ENCODE results near the gene ATP23. TPM values are rescaled to one million over a fixed set of nuclear protein-coding genes. Genes with fewer than 3 reads are reported as not detected.

ATP23 gene
- total RNA-seq = 10 to 100 TPM; 15.3 to 15.5 TPM

GRCh38 chr12:57941165-57941894 is at the start of gene ATP23:
Gene ATP23, plus strand, starts transcription at chr12:57941567. Its CDS starts 135 bp downstream, at chr12:57941702.
- Mint-ChIP-seq H3K9me3 (no peaks in the 10 kb centered on the region), H3K27ac (peak within 1 kb of the TSS; percentile 94 to 98), H3K36me3 (peaks cover 0 to 7% of the 10 kb centered on the region in 2 donors)
- peak; percentile 84 to 91 for ATAC-seq
- peak; percentile 80 to 93 for DNase-seq (ENCODE audit: low spot score in 2 of 2)

- Mint-ChIP-seq H3K36me3 (no peaks in the 10 kb centered on the region), H3K27ac (no peak overlapping the region), H3K9me3 (no peaks in the 10 kb centered on the region)
- no peak for ATAC-seq
- DNase-seq (ENCODE audit: low spot score in 2 of 2) = no peak
Measured at GRCh38 chr12:57892232-57892972, 49.0 kb upstream of the ATP23 start.

- DNase-seq (ENCODE audit: low spot score in 2 of 2) (no peak), ATAC-seq (no peak)
- Mint-ChIP-seq H3K27ac (no peak overlapping the region), H3K36me3 (no peaks in the 10 kb centered on the region), H3K9me3 (no peaks in the 10 kb centered on the region)
Measured at GRCh38 chr12:57893431-57894353, 47.7 kb upstream of the ATP23 start.

- peak overlapping the region in 1 of 2 donors; percentile 15 for H3K27ac Mint-ChIP-seq
- no peaks in the 10 kb centered on the region for H3K9me3 Mint-ChIP-seq
- DNase-seq (ENCODE audit: low spot score in 2 of 2) = no peak
- no peak for ATAC-seq
- no peaks in the 10 kb centered on the region for H3K36me3 Mint-ChIP-seq
Measured at GRCh38 chr12:57894399-57895292, 46.7 kb upstream of the ATP23 start.

- no peaks in the 10 kb centered on the region for H3K9me3 Mint-ChIP-seq
- no peak for ATAC-seq
- DNase-seq (ENCODE audit: low spot score in 2 of 2) = no peak
- no peaks in the 10 kb centered on the region for H3K36me3 Mint-ChIP-seq
- peak overlapping the region in 1 of 2 donors; percentile 42 for H3K27ac Mint-ChIP-seq
Measured at GRCh38 chr12:57895389-57896114, 45.8 kb upstream of the ATP23 start.

GRCh38 chr12:57896115-57896433 is 45.3 kb upstream of the ATP23 start:
- Mint-ChIP-seq H3K9me3 (no peaks in the 10 kb centered on the region), H3K27ac (peak overlapping the region; percentile 37 to 42), H3K36me3 (no peaks in the 10 kb centered on the region)
- DNase-seq (ENCODE audit: low spot score in 2 of 2) = no peak
- no peak for ATAC-seq

- Mint-ChIP-seq H3K27ac (peak overlapping the region; percentile 33 to 74), H3K36me3 (no peaks in the 10 kb centered on the region), H3K9me3 (no peaks in the 10 kb centered on the region)
- DNase-seq (ENCODE audit: low spot score in 2 of 2) = no peak
- no peak for ATAC-seq
Measured at GRCh38 chr12:57896434-57897201, 44.7 kb upstream of the ATP23 start.

- ATAC-seq = no peak
- Mint-ChIP-seq H3K9me3 (no peaks in the 10 kb centered on the region), H3K27ac (peak overlapping the region in 1 of 2 donors; percentile 74)
Measured at GRCh38 chr12:57897286-57897974, 43.9 kb upstream of the ATP23 start.

GRCh38 chr12:57898308-57898970 is 42.9 kb upstream of the ATP23 start:
- Mint-ChIP-seq H3K36me3 (no peaks in the 10 kb centered on the region), H3K9me3 (no peaks in the 10 kb centered on the region), H3K27ac (peak overlapping the region; percentile 74 to 99)
- ATAC-seq = peak in 1 of 2 donors; percentile 1
- DNase-seq (ENCODE audit: low spot score in 2 of 2) = no peak

More at GRCh38 chr12:57897286-57897974, 43.9 kb upstream of the ATP23 start:
- H3K36me3 Mint-ChIP-seq = no peaks in the 10 kb centered on the region
- DNase-seq (ENCODE audit: low spot score in 2 of 2) = no peak

GRCh38 chr12:57899010-57899662 is 42.2 kb upstream of the ATP23 start:
- H3K9me3 Mint-ChIP-seq = no peaks in the 10 kb centered on the region
- no peaks in the 10 kb centered on the region for H3K36me3 Mint-ChIP-seq
- ATAC-seq (peak; percentile 92 to 93), DNase-seq (ENCODE audit: low spot score in 2 of 2) (peak; percentile 78 to 89)
- peak overlapping the region; percentile 74 to 99 for H3K27ac Mint-ChIP-seq

- ATAC-seq (no peak), DNase-seq (ENCODE audit: low spot score in 2 of 2) (no peak)
Measured at GRCh38 chr12:57902478-57902969, 38.8 kb upstream of the ATP23 start.

GRCh38 chr12:57904426-57904825 is 36.9 kb upstream of the ATP23 start:
- no peak for DNase-seq (ENCODE audit: low spot score in 2 of 2)
- no peak overlapping the region for H3K27ac Mint-ChIP-seq
- no peaks in the 10 kb centered on the region for H3K36me3 Mint-ChIP-seq
- H3K9me3 Mint-ChIP-seq = no peaks in the 10 kb centered on the region
- no peak for ATAC-seq

More at GRCh38 chr12:57902478-57902969, 38.8 kb upstream of the ATP23 start:
- Mint-ChIP-seq H3K27ac (no peak overlapping the region), H3K9me3 (no peaks in the 10 kb centered on the region), H3K36me3 (no peaks in the 10 kb centered on the region)

Measured in activated naive CD4-positive, alpha-beta T cell treated with anti-CD3 and anti-CD28 coated beads, Interleukin-2, amount 50 U/mL, for 72 hours (primary cell).